SW480 (cell line): ENCODE results near the gene EOLA2.
"Not testable (repeated sequence)": the region's sequence is repeated elsewhere in the genome, so short reads cannot be mapped to it uniquely, and the experiment has no call there.

Experiments
- DNase-seq: peaks from one replicate; pipeline ENCODE4 v3.0.0-alpha.2; 2016; ENCODE audit warnings: low spot score

The EOLA2 gene

GRCh38 chrX:149938427-149938880, at the start of gene EOLA2:
EOLA2 (minus strand) TSS chrX:149938491; CDS start chrX:149933874, 4,617 bp downstream.
- peak; percentile 97 for DNase-seq

- DNase-seq, result no peak
Observed at GRCh38 chrX:149987613-149988012, 49.3 kb upstream of the EOLA2 start.

- DNase-seq, result no peak
Observed at GRCh38 chrX:149984411-149984810, 46.1 kb upstream of the EOLA2 start.

- no peak for DNase-seq
Observed at GRCh38 chrX:149982310-149982709, 44.0 kb upstream of the EOLA2 start.

GRCh38 chrX:149979126-149979644, 40.9 kb upstream of the EOLA2 start:
- DNase-seq, result no peak

- DNase-seq, result peak; percentile 46
Observed at GRCh38 chrX:149962859-149963757, 24.8 kb upstream of the EOLA2 start.

- DNase-seq, result no peak
Observed at GRCh38 chrX:149962010-149962409, 23.7 kb upstream of the EOLA2 start.

GRCh38 chrX:149961572-149961971, 23.3 kb upstream of the EOLA2 start:
- DNase-seq, result no peak

- peak; percentile 21 for DNase-seq
Observed at GRCh38 chrX:149950681-149951080, 12.4 kb upstream of the EOLA2 start.

GRCh38 chrX:149949743-149950436, 11.6 kb upstream of the EOLA2 start:
- DNase-seq, result no peak

- no peak for DNase-seq
Observed at GRCh38 chrX:149948016-149948415, 9.7 kb upstream of the EOLA2 start.

- not testable (repeated sequence) for DNase-seq
Observed at GRCh38 chrX:149946932-149947331, 8.6 kb upstream of the EOLA2 start.

GRCh38 chrX:149945820-149946219, 7.5 kb upstream of the EOLA2 start:
- not testable (repeated sequence) for DNase-seq

GRCh38 chrX:149945087-149945670, 6.9 kb upstream of the EOLA2 start:
- not testable (repeated sequence) for DNase-seq

GRCh38 chrX:149940674-149941024, 2.4 kb upstream of the EOLA2 start:
- not testable (repeated sequence) for DNase-seq

- DNase-seq, result peak; percentile 94
Observed at GRCh38 chrX:149939905-149940673, 1.8 kb upstream of the EOLA2 start.

- DNase-seq, result no peak
Observed at GRCh38 chrX:149939655-149939904, 1.3 kb upstream of the EOLA2 start.

GRCh38 chrX:149938881-149939654, 777 bp upstream of the EOLA2 start:
- DNase-seq, result peak; percentile 88

GRCh38 chrX:149937871-149938426, 342 bp downstream of the EOLA2 start:
- no peak for DNase-seq

GRCh38 chrX:149937328-149937727, 963 bp downstream of the EOLA2 start:
- not testable (repeated sequence) for DNase-seq

- DNase-seq, result not testable (repeated sequence)
Observed at GRCh38 chrX:149933547-149933946, 4.7 kb downstream of the EOLA2 start.
